Activated naive CD4-positive, alpha-beta T cell treated with anti-CD3 and anti-CD28 coated beads for 36 hours (primary cell): ENCODE measurements around the gene RUFY1. TPM values are rescaled to one million over a fixed set of nuclear protein-coding genes. Genes with fewer than 3 reads are reported as not detected.
"Not testable (repeated sequence)": the region's sequence is repeated elsewhere in the genome, so short reads cannot be mapped to it uniquely, and the experiment has no call there.

Experiments
- CTCF ChIA-PET: fragments of 350-600 bp; sonication (Branson Sonifier 250); formaldehyde crosslinking; loops from one replicate; lab custom pipeline; 2021; ENCODE audit warnings: antibody characterized with exemption; lab: Charles Lee
- DNase-seq: peaks from one replicate; pipeline ENCODE4 v3.0.0-alpha.2; 2020
- H3K27ac Mint-ChIP-seq: one replicate; pipeline ENCODE4 v1.8.0; 2021; ENCODE audit warnings: mild to moderate bottlenecking, mixed read lengths
- H3K27me3 Mint-ChIP-seq: one replicate; pipeline ENCODE4 v1.8.0; 2021; ENCODE audit warnings: low read depth, mixed read lengths
- H3K36me3 Mint-ChIP-seq: one replicate; pipeline ENCODE4 v1.8.0; 2021; ENCODE audit warnings: low read depth, mixed read lengths
- H3K4me1 Mint-ChIP-seq: one replicate; pipeline ENCODE4 v1.8.0; 2021; ENCODE audit warnings: low read depth, mixed read lengths
- H3K4me3 Mint-ChIP-seq: one replicate; pipeline ENCODE4 v1.8.0; 2021; ENCODE audit warnings: mild to moderate bottlenecking, moderate library complexity, mixed read lengths
- H3K9me3 Mint-ChIP-seq: one replicate; pipeline ENCODE4 v1.8.0; 2021; ENCODE audit warnings: mixed read lengths
- intact Hi-C: fragments of 100-400 bp; cut with micrococcal nuclease; formaldehyde crosslinking; loops from one replicate; pipeline ENCODE4 v1.15.1; 2023
- total RNA-seq, 2 experiments: library from RNA; stranded (reverse); gene quantifications; one replicate each; pipeline ENCODE4 v1.2.3, GENCODE V29; 2021

Gene RUFY1
- 10 to 100 TPM; 27.8 to 31.0 TPM for total RNA-seq

GRCh38 chr5:179550511-179551342 lies at the start of gene RUFY1:
RUFY1 (plus strand) TSS chr5:179550554; CDS start chr5:179550570, 16 bp downstream.
- Mint-ChIP-seq H3K36me3 (peaks cover 19% of the 10 kb centered on the region), H3K4me3 (peak within 1 kb of the TSS; percentile 97), H3K27ac (peak within 1 kb of the TSS; percentile 98), H3K4me1 (peaks cover 33% of the 10 kb centered on the region), H3K27me3 (no peaks in the 10 kb centered on the region), H3K9me3 (no peaks in the 10 kb centered on the region)
- intact Hi-C loops, result loop anchor here (1.0 to 10.0 kb wide), 8 partner anchors 9 to 923 kb away; partner anchors contain the start of genes CANX, CLK4, HNRNPH1 and MAML1
- DNase-seq, result peak; percentile 77
- CTCF ChIA-PET, result no interaction called here

GRCh38 chr5:179501997-179502396 lies 48.4 kb upstream of the RUFY1 start:
- H3K4me1 Mint-ChIP-seq, H3K9me3 Mint-ChIP-seq, intact Hi-C loops, H3K27me3 Mint-ChIP-seq, CTCF ChIA-PET, H3K4me3 Mint-ChIP-seq, H3K36me3 Mint-ChIP-seq, H3K27ac Mint-ChIP-seq, DNase-seq: not testable (repeated sequence)

- H3K36me3 Mint-ChIP-seq, H3K27me3 Mint-ChIP-seq, CTCF ChIA-PET, DNase-seq, H3K27ac Mint-ChIP-seq, intact Hi-C loops, H3K9me3 Mint-ChIP-seq, H3K4me1 Mint-ChIP-seq, H3K4me3 Mint-ChIP-seq: not testable (repeated sequence)
Observed at GRCh38 chr5:179502420-179502819, 47.9 kb upstream of the RUFY1 start.

- CTCF ChIA-PET, result interaction anchor here (0.5 kb wide), 1 partner anchor 22 kb away, joined by 5 read pairs; no protein-coding TSS in a partner anchor
- no peaks in the 10 kb centered on the region for H3K36me3 Mint-ChIP-seq
- no peak overlapping the region for H3K27ac Mint-ChIP-seq
- no peaks in the 10 kb centered on the region for H3K27me3 Mint-ChIP-seq
- H3K4me3 Mint-ChIP-seq, result no peak overlapping the region
- no peak for DNase-seq
- intact Hi-C loops, result no loop called here
- H3K4me1 Mint-ChIP-seq, result no peaks in the 10 kb centered on the region
- peaks cover 1% of the 10 kb centered on the region for H3K9me3 Mint-ChIP-seq
Observed at GRCh38 chr5:179504191-179504590, 46.2 kb upstream of the RUFY1 start.

- CTCF ChIA-PET, result interaction anchor here (0.5 kb wide), 1 partner anchor 22 kb away, joined by 5 read pairs; no protein-coding TSS in a partner anchor
Observed at GRCh38 chr5:179504600-179505396, 45.6 kb upstream of the RUFY1 start.

GRCh38 chr5:179505636-179506261 lies 44.6 kb upstream of the RUFY1 start:
- Mint-ChIP-seq H3K36me3 (no peaks in the 10 kb centered on the region), H3K4me1 (no peaks in the 10 kb centered on the region), H3K27me3 (no peaks in the 10 kb centered on the region), H3K27ac (no peak overlapping the region), H3K4me3 (no peak overlapping the region), H3K9me3 (peaks cover 1% of the 10 kb centered on the region)
- DNase-seq, result no peak
- intact Hi-C loops, result no loop called here
- CTCF ChIA-PET, result no interaction called here

More at GRCh38 chr5:179504600-179505396, 45.6 kb upstream of the RUFY1 start:
- no peaks in the 10 kb centered on the region for H3K27me3 Mint-ChIP-seq
- H3K36me3 Mint-ChIP-seq, result no peaks in the 10 kb centered on the region
- DNase-seq, result no peak
- intact Hi-C loops, result no loop called here
- H3K4me1 Mint-ChIP-seq, result no peaks in the 10 kb centered on the region
- no peak overlapping the region for H3K27ac Mint-ChIP-seq
- H3K4me3 Mint-ChIP-seq, result no peak overlapping the region
- peaks cover 1% of the 10 kb centered on the region for H3K9me3 Mint-ChIP-seq

- Mint-ChIP-seq H3K4me1 (no peaks in the 10 kb centered on the region), H3K27me3 (no peaks in the 10 kb centered on the region), H3K4me3 (no peak overlapping the region), H3K9me3 (no peaks in the 10 kb centered on the region), H3K36me3 (no peaks in the 10 kb centered on the region), H3K27ac (no peak overlapping the region)
- no peak for DNase-seq
- CTCF ChIA-PET, result interaction anchor here (0.6 kb wide), 1 partner anchor 11 kb away, joined by 3 read pairs; no protein-coding TSS in a partner anchor
- intact Hi-C loops, result no loop called here
Observed at GRCh38 chr5:179509239-179509638, 41.1 kb upstream of the RUFY1 start.

- CTCF ChIA-PET, result no interaction called here
- Mint-ChIP-seq H3K27me3 (no peaks in the 10 kb centered on the region), H3K4me3 (no peak overlapping the region), H3K4me1 (no peaks in the 10 kb centered on the region), H3K36me3 (no peaks in the 10 kb centered on the region), H3K9me3 (no peaks in the 10 kb centered on the region), H3K27ac (no peak overlapping the region)
- intact Hi-C loops, result no loop called here
- DNase-seq, result no peak
Observed at GRCh38 chr5:179509845-179510244, 40.5 kb upstream of the RUFY1 start.

- no peaks in the 10 kb centered on the region for H3K36me3 Mint-ChIP-seq
- DNase-seq, result no peak
- intact Hi-C loops, result no loop called here
- no peak overlapping the region for H3K4me3 Mint-ChIP-seq
- H3K27me3 Mint-ChIP-seq, result no peaks in the 10 kb centered on the region
- no peak overlapping the region for H3K27ac Mint-ChIP-seq
- CTCF ChIA-PET, result no interaction called here
- H3K4me1 Mint-ChIP-seq, result no peaks in the 10 kb centered on the region
- H3K9me3 Mint-ChIP-seq, result no peaks in the 10 kb centered on the region
Observed at GRCh38 chr5:179512452-179513000, 37.8 kb upstream of the RUFY1 start.

GRCh38 chr5:179515501-179515900 lies 34.9 kb upstream of the RUFY1 start:
- H3K9me3 Mint-ChIP-seq, H3K27ac Mint-ChIP-seq, intact Hi-C loops: not testable (repeated sequence)

GRCh38 chr5:179516221-179516620 lies 34.1 kb upstream of the RUFY1 start:
- H3K27ac Mint-ChIP-seq, result no peak overlapping the region
- H3K4me3 Mint-ChIP-seq, result no peak overlapping the region
- no peak for DNase-seq
- no peaks in the 10 kb centered on the region for H3K4me1 Mint-ChIP-seq
- CTCF ChIA-PET, result no interaction called here
- no peaks in the 10 kb centered on the region for H3K27me3 Mint-ChIP-seq
- H3K36me3 Mint-ChIP-seq, result no peaks in the 10 kb centered on the region
- peaks cover 2% of the 10 kb centered on the region for H3K9me3 Mint-ChIP-seq
- intact Hi-C loops, result no loop called here

More at GRCh38 chr5:179515501-179515900, 34.9 kb upstream of the RUFY1 start:
- CTCF ChIA-PET, H3K27me3 Mint-ChIP-seq, DNase-seq, H3K4me1 Mint-ChIP-seq, H3K4me3 Mint-ChIP-seq, H3K36me3 Mint-ChIP-seq: not testable (repeated sequence)

GRCh38 chr5:179517746-179518145 lies 32.6 kb upstream of the RUFY1 start:
- H3K9me3 Mint-ChIP-seq, H3K36me3 Mint-ChIP-seq, DNase-seq, CTCF ChIA-PET, H3K4me3 Mint-ChIP-seq, H3K27ac Mint-ChIP-seq, intact Hi-C loops, H3K4me1 Mint-ChIP-seq, H3K27me3 Mint-ChIP-seq: not testable (repeated sequence)
